Midbrain (tissue), 1 donor: ENCODE data around the gene PRDM16.

Experiments used
- DNase-seq: peaks from one replicate; lab custom pipeline; 2025; lab: John Stamatoyannopoulos, UW

PRDM16 gene

GRCh38 chr1:3207217-3207848 is 138.3 kb downstream of the PRDM16 start:
- DNase-seq = no peak

DNA sequence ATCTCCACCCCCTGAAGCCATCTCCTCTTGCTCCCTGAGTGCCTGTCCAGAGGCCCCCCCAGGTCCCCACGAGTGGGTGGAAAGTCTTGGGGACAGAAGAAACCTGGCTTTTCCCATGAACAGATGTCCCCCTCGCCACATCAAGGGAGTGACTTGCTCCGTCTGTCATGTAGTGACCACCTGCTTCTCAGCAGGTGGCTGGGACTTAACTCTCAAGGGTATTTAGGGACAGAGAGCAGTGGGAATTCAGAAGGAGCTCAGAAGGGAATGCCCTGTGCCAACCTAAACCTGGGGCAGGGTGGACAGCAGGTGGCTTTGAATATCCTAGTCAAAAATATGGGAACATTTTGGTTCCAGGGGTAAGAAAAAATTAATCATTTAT is 139.8 kb downstream of the PRDM16 start:
- DNase-seq = no peak

DNA sequence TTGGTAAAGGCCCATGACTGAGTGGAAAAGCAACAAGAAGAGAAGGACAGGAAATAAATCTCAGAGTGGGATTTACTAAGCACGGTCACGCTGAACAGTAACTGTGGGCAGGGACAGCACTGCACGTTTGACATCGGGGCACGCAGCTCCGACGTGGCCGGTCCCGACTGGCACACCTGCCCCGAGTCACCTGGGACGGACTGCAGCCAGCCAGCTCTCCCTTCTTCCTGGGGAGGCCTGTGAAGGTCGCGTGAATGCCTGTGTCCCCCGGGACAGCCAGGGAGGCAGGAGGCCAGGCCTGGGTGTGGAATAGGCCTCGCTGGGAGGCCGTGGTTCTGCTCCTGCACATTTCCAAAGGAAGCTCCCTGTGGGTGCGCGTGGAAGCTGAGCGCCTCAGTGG is 140.2 kb downstream of the PRDM16 start:
- DNase-seq = no peak

DNA sequence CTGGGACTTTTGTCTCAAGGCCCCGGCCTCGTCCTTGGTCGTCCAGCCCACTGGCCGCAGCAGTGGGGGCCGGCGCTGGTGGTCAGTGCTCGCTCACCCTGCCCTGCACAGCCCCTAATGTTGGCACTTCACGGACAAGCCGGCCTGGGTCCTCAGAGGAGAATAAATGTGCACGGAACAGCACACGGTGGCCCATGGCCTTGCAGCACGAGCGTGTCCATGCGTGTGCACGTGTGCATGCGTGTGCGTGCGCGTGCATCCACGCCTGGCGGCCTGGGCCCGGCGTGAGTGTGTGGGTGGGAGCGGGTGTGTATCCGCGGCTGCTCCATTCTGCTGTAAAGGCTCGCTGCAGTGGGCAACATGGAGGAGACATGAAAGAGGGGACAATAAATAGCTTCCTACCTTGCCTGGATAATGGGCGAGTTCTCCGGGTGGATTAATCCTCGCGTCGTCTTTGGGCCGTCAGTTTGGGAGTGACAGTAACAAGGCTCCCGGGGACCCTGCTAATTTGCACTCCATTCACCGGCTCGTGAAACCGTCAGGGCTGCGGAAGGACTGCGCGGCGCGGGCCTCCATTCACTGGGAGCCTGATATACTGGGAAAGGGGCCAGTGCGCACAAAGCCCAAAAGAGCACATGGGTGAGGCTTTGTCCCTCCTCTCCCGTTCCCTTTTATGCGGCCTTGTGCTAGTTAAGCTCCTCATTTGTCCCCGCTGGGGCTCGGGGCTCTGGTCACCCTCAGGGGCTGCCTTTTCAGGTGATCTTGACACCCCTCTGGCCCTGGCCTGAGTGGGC is 142.8 kb downstream of the PRDM16 start:
- DNase-seq = peak; percentile 61

GRCh38 chr1:3212453-3213355 is 143.7 kb downstream of the PRDM16 start:
- no peak for DNase-seq

DNA sequence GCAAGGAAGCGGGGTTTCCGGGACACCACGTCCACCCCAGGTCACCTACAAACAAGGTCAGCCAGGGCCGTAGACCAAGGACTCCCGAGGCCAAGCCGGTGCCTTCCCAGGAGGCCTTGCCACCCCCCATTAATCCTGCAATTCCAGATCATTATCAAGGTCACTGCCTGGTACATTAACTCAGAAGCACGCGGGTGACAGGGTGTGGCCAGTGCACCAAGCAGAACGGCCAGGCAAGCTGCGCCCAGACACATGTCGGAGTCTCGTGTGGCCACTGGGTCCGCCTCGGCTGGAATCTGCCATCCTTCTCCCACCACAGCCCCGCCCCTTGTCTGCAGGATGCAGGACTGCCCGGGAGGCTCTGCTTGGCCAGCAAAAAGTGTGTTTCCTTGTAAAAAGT is 144.7 kb downstream of the PRDM16 start:
- DNase-seq = no peak

GRCh38 chr1:3215198-3216014 is 146.4 kb downstream of the PRDM16 start:
- peak; percentile 38 for DNase-seq

GRCh38 chr1:3216015-3216391 is 147.0 kb downstream of the PRDM16 start:
- no peak for DNase-seq

- no peak for DNase-seq
These were observed 148.2 kb downstream of the PRDM16 start for GRCh38 chr1:3217181-3217641.

DNA sequence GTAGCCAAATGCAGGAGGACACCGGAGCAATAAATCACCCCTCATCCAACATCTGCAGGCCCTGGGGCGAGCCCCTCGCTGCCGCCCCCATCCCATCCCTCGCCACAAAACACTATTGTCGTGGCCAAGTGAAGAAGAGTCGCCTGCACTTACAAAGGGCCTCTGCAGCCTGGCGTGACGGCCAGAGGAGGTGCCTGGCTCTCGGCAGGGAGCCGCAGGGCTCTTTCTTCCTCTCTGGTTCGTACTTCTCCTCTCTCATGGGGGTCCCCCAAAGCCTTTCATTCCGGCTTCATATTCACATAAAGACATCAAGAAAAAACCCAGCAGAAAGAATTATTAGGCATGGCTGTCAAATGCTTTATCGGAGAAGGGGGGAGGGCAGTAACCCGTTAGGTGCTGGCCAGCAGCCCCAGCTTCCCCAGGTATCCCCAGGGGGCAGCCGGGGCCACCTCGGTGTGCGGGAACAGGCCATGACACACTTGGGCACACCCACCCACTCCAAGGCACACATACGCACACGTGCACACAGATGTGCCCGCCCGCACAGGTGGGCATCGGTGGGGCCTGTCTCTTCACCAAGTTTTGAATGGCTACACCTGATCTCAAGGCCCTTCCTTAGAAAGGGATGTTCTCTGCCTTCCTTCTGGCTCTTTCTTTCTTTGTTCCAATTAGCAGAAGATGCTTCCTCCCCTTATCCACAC is 149.1 kb downstream of the PRDM16 start:
- DNase-seq = no peak

- DNase-seq = peak; percentile 93
These were observed 150.2 kb downstream of the PRDM16 start for GRCh38 chr1:3219005-3219790.

GRCh38 chr1:3219791-3220467 is 150.9 kb downstream of the PRDM16 start:
- DNase-seq = no peak

DNA sequence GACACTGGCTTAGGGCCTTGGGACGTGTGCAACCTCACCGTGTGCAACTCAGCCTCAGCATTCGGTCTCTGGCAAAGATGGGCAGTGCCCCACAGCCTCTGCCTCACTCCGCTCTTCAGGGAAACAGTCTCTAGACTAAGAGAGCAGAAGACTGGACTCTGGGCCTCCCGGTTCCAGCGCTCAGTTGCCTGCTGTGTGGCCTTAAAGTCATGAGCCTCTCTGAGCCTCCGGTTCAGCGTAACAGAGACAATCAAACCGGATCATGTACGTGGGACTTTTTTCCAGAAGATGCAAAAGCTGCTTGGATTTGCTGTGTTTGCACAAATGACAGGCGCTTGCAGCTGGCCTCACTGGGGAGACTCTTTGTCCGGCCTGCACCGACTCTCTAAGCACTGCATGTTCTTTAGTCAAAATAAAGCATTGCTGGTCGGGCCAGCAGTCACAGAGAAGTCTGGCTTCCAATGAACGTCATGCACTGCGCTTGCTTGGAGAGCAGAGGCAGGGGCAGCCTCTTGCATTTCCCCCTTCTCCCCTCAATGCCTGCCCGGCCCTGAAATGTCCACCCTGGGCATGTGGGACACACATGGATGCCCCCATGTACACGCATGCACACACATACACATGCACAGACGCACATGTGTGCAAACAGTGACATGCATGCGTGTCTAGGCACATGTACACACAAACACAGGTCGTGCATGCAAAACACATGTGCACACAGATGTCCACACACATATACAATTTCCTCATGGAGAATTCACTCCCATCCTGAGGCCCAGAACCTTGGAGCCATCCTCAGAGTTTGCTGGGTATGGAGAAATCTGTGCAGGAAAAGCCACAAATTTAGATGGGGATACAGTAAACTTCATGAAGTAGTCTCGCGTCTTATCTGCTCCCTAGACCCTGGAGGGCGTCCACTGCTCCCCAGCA is 152.4 kb downstream of the PRDM16 start:
- peak; percentile 54 for DNase-seq

DNA sequence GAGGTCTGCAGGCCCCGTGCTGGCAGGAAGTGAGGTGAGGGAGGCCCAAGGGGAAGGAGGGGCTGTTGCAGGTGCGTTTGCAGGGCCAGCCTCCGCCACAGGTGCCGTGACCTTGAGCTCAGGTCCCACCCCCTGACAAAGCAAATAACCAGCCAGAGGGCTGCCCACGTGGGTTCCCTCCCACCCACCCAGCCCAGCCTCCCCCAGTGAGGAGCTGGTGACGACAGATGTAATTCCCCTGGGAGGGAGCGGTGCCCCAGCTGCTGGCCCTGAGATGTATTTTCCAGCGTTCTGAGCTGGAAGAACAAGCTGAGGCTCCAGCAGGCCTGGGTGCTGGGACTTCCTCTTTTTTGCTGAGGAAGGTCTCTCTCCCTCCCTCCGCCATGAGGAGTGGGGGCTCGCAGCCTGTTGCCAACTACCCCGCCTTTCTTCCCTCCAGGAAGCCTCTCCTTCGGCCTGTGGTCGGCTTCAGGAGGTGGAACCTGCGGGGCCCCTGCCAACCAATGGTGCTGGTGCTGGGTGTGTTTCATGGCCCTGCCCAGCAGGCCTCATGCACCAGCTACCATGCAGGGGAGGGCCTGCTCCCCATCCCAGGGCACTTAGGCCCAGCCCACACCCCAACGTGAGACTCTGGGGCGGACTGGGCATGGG is 153.2 kb downstream of the PRDM16 start:
- DNase-seq = no peak

GRCh38 chr1:3225661-3226060 is 156.7 kb downstream of the PRDM16 start:
- DNase-seq = no peak

DNA sequence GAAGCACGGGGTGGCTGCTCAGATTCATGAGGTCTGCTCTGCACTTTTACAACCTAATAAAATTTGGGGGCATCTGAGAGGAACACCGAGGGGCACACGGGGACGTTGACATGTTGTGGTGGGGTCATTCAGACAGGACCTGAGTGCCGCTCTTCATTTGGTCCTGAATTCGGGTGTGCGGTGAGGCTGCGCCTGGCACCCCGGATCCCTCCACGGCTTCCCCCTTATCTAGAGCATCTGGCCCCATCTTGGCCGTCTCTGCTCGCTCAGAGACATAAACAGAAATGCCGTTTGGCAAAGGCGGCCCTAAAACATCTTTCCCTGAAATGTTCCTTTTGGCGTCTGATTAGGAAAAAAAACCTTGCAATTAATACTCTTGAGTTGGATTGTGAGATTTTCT is 157.2 kb downstream of the PRDM16 start:
- no peak for DNase-seq

DNA sequence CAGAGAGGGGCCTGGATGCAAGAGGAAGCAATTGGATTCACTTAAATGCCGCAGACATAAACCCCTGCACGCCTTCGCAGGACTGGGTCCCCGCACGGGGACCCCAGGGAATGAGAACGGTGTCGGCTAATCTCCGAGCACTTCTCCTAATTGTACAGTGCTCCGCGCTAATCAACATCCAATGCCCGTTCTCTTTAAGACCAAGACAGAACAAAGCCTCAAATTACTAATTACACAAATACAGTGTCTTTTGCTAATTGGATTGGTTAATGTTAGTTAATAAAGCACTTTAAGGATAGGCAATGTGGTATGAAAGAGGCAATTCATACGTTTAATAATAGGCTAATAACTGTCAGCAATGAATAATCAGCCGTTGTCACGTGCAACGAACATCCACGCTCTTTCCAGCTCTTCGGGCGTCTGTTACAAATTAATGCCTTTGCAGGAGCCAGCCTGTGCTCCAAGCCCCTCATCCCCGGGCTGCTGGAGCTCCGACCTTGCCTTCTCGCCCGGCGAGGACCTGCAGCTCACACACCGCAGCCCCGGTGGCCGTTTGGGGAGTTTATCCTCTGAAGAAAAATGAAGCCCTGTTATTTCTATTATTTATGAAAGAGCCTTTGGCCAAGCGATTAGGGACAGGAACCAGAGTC is 157.8 kb downstream of the PRDM16 start:
- DNase-seq = no peak

- DNase-seq = no peak
These were observed 158.3 kb downstream of the PRDM16 start for GRCh38 chr1:3227351-3227704.
